ENCODE data around the gene EFCAB8. TPM values are rescaled to one million over a fixed set of nuclear protein-coding genes. Genes with fewer than 3 reads are reported as not detected.
"Not testable (repeated sequence)": the region's sequence is repeated elsewhere in the genome, so short reads cannot be mapped to it uniquely, and the experiment has no call there.

Gene EFCAB8
- polyA plus RNA-seq, 3 donors, result 0.02 to 0.09 TPM; not detected in 1

- 92 to 94% (median 93%) methylated on average over 5 of the region's 5 CpGs for WGBS, 3 donors
- no peak overlapping the region for H3K27ac ChIP-seq (ENCODE audit: low read depth, low read length)
Observed at GRCh38 chr20:32903666-32904175, 45.0 kb downstream of the EFCAB8 start.

GRCh38 chr20:32904678-32905077 is 46.0 kb downstream of the EFCAB8 start:
- H3K27ac ChIP-seq (ENCODE audit: low read depth, low read length), result not testable (repeated sequence)
- 87 to 96% (median 93%) methylated on average over 7 of the region's 7 CpGs for WGBS, 3 donors

- H3K27ac ChIP-seq (ENCODE audit: low read depth, low read length), result no peak overlapping the region
- WGBS, 3 donors, result 37 to 44% (median 38%) methylated on average over 4 of the region's 4 CpGs
Observed at GRCh38 chr20:32906200-32906599, 47.5 kb downstream of the EFCAB8 start.

GRCh38 chr20:32906871-32907495 is 48.3 kb downstream of the EFCAB8 start:
- H3K27ac ChIP-seq (ENCODE audit: low read depth, low read length), result no peak overlapping the region
- WGBS, 3 donors, result 68 to 79% (median 75%) methylated on average over 13 of the region's 13 CpGs

GRCh38 chr20:32907886-32908285 is 49.2 kb downstream of the EFCAB8 start:
- no peak overlapping the region for H3K27ac ChIP-seq (ENCODE audit: low read depth, low read length)
- 70 to 85% (median 76%) methylated on average over 13 of the region's 13 CpGs for WGBS, 3 donors

- WGBS, 3 donors, result 73 to 81% (median 76%) methylated on average over 19 of the region's 19 CpGs
- no peak overlapping the region for H3K27ac ChIP-seq (ENCODE audit: low read depth, low read length)
Observed at GRCh38 chr20:32908334-32909292, 49.9 kb downstream of the EFCAB8 start.

- 87 to 91% (median 89%) methylated on average over 9 of the region's 9 CpGs for WGBS, 3 donors
Observed at GRCh38 chr20:32909451-32909850, 50.7 kb downstream of the EFCAB8 start.

GRCh38 chr20:32909896-32910571 is 51.3 kb downstream of the EFCAB8 start:
- no peak overlapping the region for H3K27ac ChIP-seq (ENCODE audit: low read depth, low read length)
- WGBS, 3 donors, result 78 to 92% (median 91%) methylated on average over 14 of the region's 14 CpGs

More at GRCh38 chr20:32909451-32909850, 50.7 kb downstream of the EFCAB8 start:
- H3K27ac ChIP-seq (ENCODE audit: low read depth, low read length), result no peak overlapping the region

GRCh38 chr20:32911355-32911754 is 52.6 kb downstream of the EFCAB8 start:
- WGBS, 3 donors, result 77% methylated on average over 13 of the region's 13 CpGs
- no peak overlapping the region for H3K27ac ChIP-seq (ENCODE audit: low read depth, low read length)

GRCh38 chr20:32912688-32913087 is 54.0 kb downstream of the EFCAB8 start:
- H3K27ac ChIP-seq (ENCODE audit: low read depth, low read length), result no peak overlapping the region
- WGBS, 3 donors, result 79 to 94% (median 92%) methylated on average over 1 of the region's 1 CpG

- 93 to 100% (median 95%) methylated on average over 1 of the region's 1 CpG for WGBS, 3 donors
Observed at GRCh38 chr20:32914031-32914430, 55.3 kb downstream of the EFCAB8 start.

GRCh38 chr20:32917191-32917950 is 58.6 kb downstream of the EFCAB8 start:
- 72 to 77% (median 74%) methylated on average over 9 of the region's 9 CpGs for WGBS, 3 donors
- no peak overlapping the region for H3K27ac ChIP-seq (ENCODE audit: low read depth, low read length)

More at GRCh38 chr20:32914031-32914430, 55.3 kb downstream of the EFCAB8 start:
- H3K27ac ChIP-seq (ENCODE audit: low read depth, low read length), result no peak overlapping the region

GRCh38 chr20:32918296-32918695 is 59.6 kb downstream of the EFCAB8 start:
- no peak overlapping the region for H3K27ac ChIP-seq (ENCODE audit: low read depth, low read length)
- 63 to 76% (median 71%) methylated on average over 12 of the region's 12 CpGs for WGBS, 3 donors

GRCh38 chr20:32918751-32919150 is 60.0 kb downstream of the EFCAB8 start:
- 86 to 89% (median 86%) methylated on average over 1 of the region's 1 CpG for WGBS, 3 donors
- H3K27ac ChIP-seq (ENCODE audit: low read depth, low read length), result no peak overlapping the region

- H3K27ac ChIP-seq (ENCODE audit: low read depth, low read length), result no peak overlapping the region
- 81 to 92% (median 90%) methylated on average over 12 of the region's 12 CpGs for WGBS, 3 donors
Observed at GRCh38 chr20:32920066-32920465, 61.3 kb downstream of the EFCAB8 start.

GRCh38 chr20:32920530-32921298 is 62.0 kb downstream of the EFCAB8 start:
- WGBS, 3 donors, result 80 to 87% (median 83%) methylated on average over 6 of the region's 6 CpGs
- H3K27ac ChIP-seq (ENCODE audit: low read depth, low read length), result no peak overlapping the region

- WGBS, 3 donors, result 67 to 88% (median 83%) methylated on average over 3 of the region's 3 CpGs
- H3K27ac ChIP-seq (ENCODE audit: low read depth, low read length), result no peak overlapping the region
Observed at GRCh38 chr20:32922466-32922865, 63.7 kb downstream of the EFCAB8 start.
